Right kidney (tissue), 9 donors: Measurements from ENCODE around the gene EPHX1.
"Not testable (repeated sequence)": the region's sequence is repeated elsewhere in the genome, so short reads cannot be mapped to it uniquely, and the experiment has no call there.

Source experiments
- DNase-seq: peaks from one replicate; pipeline ENCODE4 v3.0.0-alpha.2; 2016
- long read RNA-seq, 8 donors: transcript quantifications; one replicate each; lab custom pipeline, GENCODE V29; 2026

EPHX1 gene
- long read RNA-seq, donor 1, transcript EPHX1-201 (9 exons, 1,660 nt) = major isoform, 19 of 72 reads
- long read RNA-seq, donor 1, partial matches to known transcripts = 49 of 72 reads
- long read RNA-seq, donor 1, other reads (novel, unspliced or antisense) = 0 of 72 reads
- long read RNA-seq, donor 2, transcript EPHX1-201 (9 exons, 1,660 nt) = major isoform, 8 of 35 reads
- long read RNA-seq, donor 2, partial matches to known transcripts = 23 of 35 reads
- long read RNA-seq, donor 2, other reads (novel, unspliced or antisense) = 0 of 35 reads
- long read RNA-seq, donor 3, transcript EPHX1-201 (9 exons, 1,660 nt) = major isoform, 9 of 12 reads
- long read RNA-seq, donor 3, partial matches to known transcripts = 0 of 12 reads
- long read RNA-seq, donor 3, other reads (novel, unspliced or antisense) = 0 of 12 reads
- long read RNA-seq, donor 4, transcript EPHX1-201 (9 exons, 1,660 nt) = major isoform, 17 of 25 reads
- long read RNA-seq, donor 4, partial matches to known transcripts = 5 of 25 reads
- long read RNA-seq, donor 4, other reads (novel, unspliced or antisense) = 0 of 25 reads
- long read RNA-seq, donor 5, transcript EPHX1-201 (9 exons, 1,660 nt) = major isoform, 20 of 29 reads
- long read RNA-seq, donor 5, partial matches to known transcripts = 6 of 29 reads
- long read RNA-seq, donor 5, other reads (novel, unspliced or antisense) = 0 of 29 reads
- long read RNA-seq, donor 6, transcript EPHX1-201 (9 exons, 1,660 nt) = major isoform, 17 of 33 reads
- long read RNA-seq, donor 6, transcript EPHX1-203 (4 exons, 567 nt) = minor isoform, 10 of 33 reads
- long read RNA-seq, donor 6, partial matches to known transcripts = 5 of 33 reads
- long read RNA-seq, donor 6, other reads (novel, unspliced or antisense) = 0 of 33 reads
- long read RNA-seq, donor 7, transcript EPHX1-201 (9 exons, 1,660 nt) = major isoform, 20 of 55 reads
- long read RNA-seq, donor 7, transcript EPHX1-203 (4 exons, 567 nt) = minor isoform, 9 of 55 reads
- long read RNA-seq, donor 7, partial matches to known transcripts = 25 of 55 reads
- long read RNA-seq, donor 7, other reads (novel, unspliced or antisense) = 0 of 55 reads
- long read RNA-seq, donor 8, transcript EPHX1-201 (9 exons, 1,660 nt) = major isoform, 16 of 36 reads
- long read RNA-seq, donor 8, partial matches to known transcripts = 17 of 36 reads
- long read RNA-seq, donor 8, other reads (novel, unspliced or antisense) = 0 of 36 reads

- peak; percentile 82 for DNase-seq
Observed at GRCh38 chr1:225809842-225810578, at the start of gene EPHX1. Gene EPHX1, plus strand, starts transcription at chr1:225810124. Its CDS starts 18,606 bp downstream, at chr1:225828730.

- no peak for DNase-seq
Observed at GRCh38 chr1:225760531-225760930, 49.4 kb upstream of the EPHX1 start.

GRCh38 chr1:225761395-225761794 lies 48.5 kb upstream of the EPHX1 start:
- DNase-seq = not testable (repeated sequence)

- no peak for DNase-seq
Observed at GRCh38 chr1:225762002-225762441, 47.9 kb upstream of the EPHX1 start.

GRCh38 chr1:225762444-225762843 lies 47.5 kb upstream of the EPHX1 start:
- no peak for DNase-seq

- DNase-seq = no peak
Observed at GRCh38 chr1:225763716-225764548, 46.0 kb upstream of the EPHX1 start.

GRCh38 chr1:225765982-225766674 lies 43.8 kb upstream of the EPHX1 start:
- no peak for DNase-seq

- DNase-seq = no peak
Observed at GRCh38 chr1:225766967-225767633, 42.8 kb upstream of the EPHX1 start.

- peak; percentile 61 for DNase-seq
Observed at GRCh38 chr1:225767634-225768540, 42.0 kb upstream of the EPHX1 start.

GRCh38 chr1:225768662-225769426 lies 41.1 kb upstream of the EPHX1 start:
- DNase-seq = peak; percentile 22

- DNase-seq = no peak
Observed at GRCh38 chr1:225769687-225770086, 40.2 kb upstream of the EPHX1 start.

- DNase-seq = peak; percentile 15
Observed at GRCh38 chr1:225770561-225771248, 39.2 kb upstream of the EPHX1 start.

- DNase-seq = peak; percentile 59
Observed at GRCh38 chr1:225771661-225772322, 38.1 kb upstream of the EPHX1 start.

- peak; percentile 63 for DNase-seq
Observed at GRCh38 chr1:225772323-225772768, 37.6 kb upstream of the EPHX1 start.

- DNase-seq = no peak
Observed at GRCh38 chr1:225772848-225773247, 37.1 kb upstream of the EPHX1 start.
